ENCODE data around the gene CDH11. TPM values are rescaled to one million over a fixed set of nuclear protein-coding genes. Genes with fewer than 3 reads are reported as not detected.

CDH11 gene
- polyA plus RNA-seq, 3 donors: 178 to 190 (median 188) TPM

- no peak for DNase-seq (ENCODE audit: low read depth in 3 of 3, low spot score in 2 of 3)
Observed at GRCh38 chr16:64926476-64926875, 195.4 kb downstream of the CDH11 start.

- no peak for DNase-seq (ENCODE audit: low read depth in 3 of 3, low spot score in 2 of 3)
Observed at GRCh38 chr16:64925166-64925565, 196.7 kb downstream of the CDH11 start.

GRCh38 chr16:64924086-64924485 lies 197.8 kb downstream of the CDH11 start:
- no peak for DNase-seq (ENCODE audit: low read depth in 3 of 3, low spot score in 2 of 3)

DNA sequence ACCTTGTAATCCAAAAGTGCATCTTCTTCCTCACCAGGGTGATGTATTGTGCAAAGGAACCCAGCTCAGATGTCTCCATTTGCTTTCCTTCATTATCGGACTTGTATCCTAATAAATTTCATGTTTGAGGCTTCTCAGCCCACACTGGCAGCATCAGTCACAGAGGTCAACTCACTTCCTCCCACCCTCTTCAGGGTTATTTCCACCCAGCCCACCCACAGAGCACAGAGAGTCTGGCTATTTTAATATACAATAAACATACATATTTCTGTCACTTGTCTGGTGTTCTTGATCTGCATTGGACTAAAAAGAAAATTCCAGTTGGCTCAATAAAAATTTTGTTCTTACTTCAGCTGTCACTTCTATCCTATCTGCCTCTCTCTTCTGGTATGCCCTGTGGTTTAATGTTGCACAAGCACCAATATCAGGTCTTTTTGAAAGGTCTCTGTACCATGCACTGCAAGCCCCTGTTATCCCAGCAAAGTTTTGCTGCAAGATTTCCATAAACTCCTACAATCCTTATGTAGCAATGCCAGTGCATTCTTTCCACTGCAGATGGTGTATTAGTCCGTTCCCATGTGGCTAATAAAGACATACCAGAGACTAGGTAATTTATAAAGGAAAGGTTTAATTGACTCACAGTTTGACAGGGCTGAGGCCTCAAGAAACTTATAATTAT lies 201.8 kb downstream of the CDH11 start:
- no peak for DNase-seq (ENCODE audit: low read depth in 3 of 3, low spot score in 2 of 3)

- no peak for DNase-seq (ENCODE audit: low read depth in 3 of 3, low spot score in 2 of 3)
Observed at GRCh38 chr16:64919141-64919540, 202.7 kb downstream of the CDH11 start.

DNA sequence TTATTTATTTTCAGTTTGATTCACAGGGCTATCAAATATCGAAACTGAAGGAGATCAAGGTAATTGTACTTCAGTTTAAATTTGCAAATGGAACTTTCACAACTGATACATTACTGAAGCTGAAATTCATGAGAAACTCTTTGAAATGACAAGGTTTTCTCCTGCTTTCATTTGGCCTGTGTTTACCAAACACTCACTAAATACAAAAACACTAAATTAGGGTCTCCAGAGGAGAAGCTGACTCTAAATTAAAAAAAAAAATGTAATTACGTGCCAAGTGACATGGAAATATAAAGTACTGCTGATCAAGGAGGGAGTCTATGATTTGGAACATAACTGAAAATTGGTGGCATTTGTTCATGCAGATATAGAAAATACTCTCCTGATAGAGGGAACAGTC lies 205.8 kb downstream of the CDH11 start:
- no peak for DNase-seq (ENCODE audit: low read depth in 3 of 3, low spot score in 2 of 3)

- DNase-seq (ENCODE audit: low read depth in 3 of 3, low spot score in 2 of 3): no peak
Observed at GRCh38 chr16:64910356-64910755, 211.5 kb downstream of the CDH11 start.

DNA sequence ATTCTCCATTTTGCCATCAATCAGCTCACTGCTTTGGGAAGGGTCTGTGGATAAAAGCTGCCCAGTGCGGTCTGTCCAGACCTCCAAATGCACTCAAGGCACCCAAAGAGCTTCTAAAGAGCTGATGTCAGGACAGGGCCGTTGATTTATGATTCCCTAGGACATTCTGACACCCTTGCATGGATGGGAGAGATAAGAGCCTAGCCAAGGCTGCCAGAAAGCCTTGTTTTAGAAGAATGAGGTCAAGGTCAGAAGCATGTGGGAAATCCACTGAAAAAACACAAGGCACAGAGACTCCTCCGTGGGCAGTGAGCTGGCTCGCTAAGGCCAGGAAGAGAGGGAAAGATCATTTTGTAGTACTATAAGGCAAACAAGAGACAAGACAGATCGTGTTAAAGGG lies 214.0 kb downstream of the CDH11 start:
- DNase-seq (ENCODE audit: low read depth in 3 of 3, low spot score in 2 of 3): no peak

DNA sequence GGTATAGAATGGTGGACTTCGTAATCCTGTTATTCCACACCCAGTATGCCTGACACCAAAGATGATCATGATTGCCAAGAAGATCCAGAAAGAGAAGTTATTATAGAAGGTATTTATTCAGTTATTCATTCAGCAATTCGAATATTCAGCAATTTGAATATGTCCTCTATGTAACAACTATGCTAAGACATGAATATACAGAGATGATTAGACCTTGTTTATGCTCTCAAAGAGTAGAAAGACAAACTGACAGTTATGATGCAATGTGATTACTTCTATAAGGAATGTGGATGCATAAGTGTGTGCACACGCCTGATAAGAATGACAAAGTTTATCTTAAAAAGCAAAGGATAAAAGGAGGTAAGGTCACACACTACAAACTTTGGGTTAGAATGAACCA lies 218.1 kb downstream of the CDH11 start:
- no peak for DNase-seq (ENCODE audit: low read depth in 3 of 3, low spot score in 2 of 3)

DNA sequence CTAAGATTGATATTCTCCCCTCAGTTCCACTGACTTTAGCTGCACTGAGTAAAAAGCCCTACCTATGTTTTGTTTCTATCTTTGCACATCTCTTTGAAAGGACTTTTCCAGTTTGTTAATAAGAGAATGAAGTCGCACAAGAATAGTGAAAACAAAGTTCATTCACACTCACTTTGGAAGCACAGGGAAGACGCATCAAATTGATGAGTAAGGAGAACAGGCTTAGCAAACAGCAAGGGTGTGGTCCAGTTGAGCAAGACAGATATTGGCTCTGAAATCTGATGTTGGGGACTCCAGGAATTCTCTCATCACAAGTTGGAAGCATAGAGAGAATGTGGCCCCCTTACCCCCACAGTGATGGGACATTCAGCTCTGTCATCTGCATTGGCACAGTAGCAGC lies 221.3 kb downstream of the CDH11 start:
- DNase-seq (ENCODE audit: low read depth in 3 of 3, low spot score in 2 of 3): no peak

DNA sequence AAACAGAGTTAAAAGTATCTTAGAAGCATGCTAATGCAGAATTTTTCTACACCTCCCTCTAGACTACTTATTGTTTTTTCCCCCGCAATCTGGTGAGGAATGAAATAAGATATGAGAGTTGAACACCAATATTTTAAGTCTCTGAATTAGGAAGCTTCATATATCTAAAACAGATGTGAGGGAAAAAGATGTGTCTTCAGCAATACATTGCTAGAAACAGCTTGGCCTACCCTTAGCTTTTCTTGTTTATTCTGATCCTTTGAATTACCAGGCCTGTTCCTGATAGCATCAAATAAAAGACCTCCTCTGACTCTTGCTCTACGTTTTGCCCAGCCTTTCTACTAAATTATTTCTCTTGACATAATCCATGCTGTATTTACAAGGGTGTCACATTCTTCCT lies 221.8 kb downstream of the CDH11 start:
- DNase-seq (ENCODE audit: low read depth in 3 of 3, low spot score in 2 of 3): no peak

- DNase-seq (ENCODE audit: low read depth in 3 of 3, low spot score in 2 of 3): no peak
Observed at GRCh38 chr16:64898159-64898558, 223.7 kb downstream of the CDH11 start.

Measured in right renal cortex interstitium (tissue), 3 donors.